Parathyroid adenoma (tissue), 2 donors: ENCODE measurements around the gene GABPB2.

Source experiments
- H2AFZ ChIP-seq: fragments of 300-600 bp; sonication (generic); one replicate; pipeline ENCODE4 v1.7.0; 2017; ENCODE audit warnings: antibody characterized with exemption, mild to moderate bottlenecking
- H3K27ac ChIP-seq: fragments of 300-600 bp; sonication (generic); one replicate; pipeline ENCODE4 v1.7.0; 2017
- H3K27me3 ChIP-seq: fragments of 300-600 bp; sonication (generic); one replicate; pipeline ENCODE4 v1.7.0; 2017; ENCODE audit warnings: low read length; ENCODE audit not compliant: control insufficient read depth, insufficient read depth
- H3K36me3 ChIP-seq: fragments of 300-600 bp; sonication (generic); one replicate; pipeline ENCODE4 v1.7.0; 2017; ENCODE audit warnings: low read length; ENCODE audit not compliant: control insufficient read depth, insufficient read depth
- H3K4me1 ChIP-seq: fragments of 300-600 bp; sonication (generic); one replicate; pipeline ENCODE4 v1.7.0; 2017; ENCODE audit warnings: control low read depth
- H3K4me2 ChIP-seq: fragments of 300-600 bp; sonication (generic); one replicate; pipeline ENCODE4 v1.7.0; 2017; ENCODE audit warnings: low read length
- H3K4me3 ChIP-seq: fragments of 300-600 bp; sonication (generic); one replicate; pipeline ENCODE4 v1.7.0; 2017; ENCODE audit warnings: low read depth, low read length
- H3K79me2 ChIP-seq: fragments of 300-600 bp; sonication (generic); one replicate; pipeline ENCODE4 v1.7.0; 2017; ENCODE audit warnings: control low read depth
- H3K9ac ChIP-seq: fragments of 300-600 bp; sonication (generic); one replicate; pipeline ENCODE4 v1.7.0; 2017; ENCODE audit warnings: mild to moderate bottlenecking
- H3K9me3 ChIP-seq: fragments of 300-600 bp; sonication (generic); one replicate; pipeline ENCODE4 v1.7.0; 2017; ENCODE audit warnings: low read length; ENCODE audit not compliant: control insufficient read depth
- TF ChIP-seq, protein P1 (sequence below): fragments of 300-600 bp; sonication (generic); IDR thresholded peaks from one replicate; pipeline ENCODE4 v1.7.0; 2017; ENCODE audit warnings: antibody characterized with exemption, mild to moderate bottlenecking
- donor health status: primary hyperparathyroidism.

GABPB2 gene

GRCh38 chr1:151060657-151061421, 9.7 kb upstream of the GABPB2 start:
- peak overlapping the region; percentile 100 for H3K4me3 ChIP-seq
- peak overlapping the region; percentile 96 for H3K4me2 ChIP-seq
- peak overlapping the region; percentile 98 for H3K27ac ChIP-seq
- H3K9me3 ChIP-seq = no peaks in the 10 kb centered on the region
- H3K9ac ChIP-seq = no peak overlapping the region
- peak overlapping the region; percentile 83 for H2AFZ ChIP-seq
- peaks cover 17% of the 10 kb centered on the region for H3K79me2 ChIP-seq
- no peaks in the 10 kb centered on the region for H3K27me3 ChIP-seq
- TF ChIP-seq, protein P1, sequence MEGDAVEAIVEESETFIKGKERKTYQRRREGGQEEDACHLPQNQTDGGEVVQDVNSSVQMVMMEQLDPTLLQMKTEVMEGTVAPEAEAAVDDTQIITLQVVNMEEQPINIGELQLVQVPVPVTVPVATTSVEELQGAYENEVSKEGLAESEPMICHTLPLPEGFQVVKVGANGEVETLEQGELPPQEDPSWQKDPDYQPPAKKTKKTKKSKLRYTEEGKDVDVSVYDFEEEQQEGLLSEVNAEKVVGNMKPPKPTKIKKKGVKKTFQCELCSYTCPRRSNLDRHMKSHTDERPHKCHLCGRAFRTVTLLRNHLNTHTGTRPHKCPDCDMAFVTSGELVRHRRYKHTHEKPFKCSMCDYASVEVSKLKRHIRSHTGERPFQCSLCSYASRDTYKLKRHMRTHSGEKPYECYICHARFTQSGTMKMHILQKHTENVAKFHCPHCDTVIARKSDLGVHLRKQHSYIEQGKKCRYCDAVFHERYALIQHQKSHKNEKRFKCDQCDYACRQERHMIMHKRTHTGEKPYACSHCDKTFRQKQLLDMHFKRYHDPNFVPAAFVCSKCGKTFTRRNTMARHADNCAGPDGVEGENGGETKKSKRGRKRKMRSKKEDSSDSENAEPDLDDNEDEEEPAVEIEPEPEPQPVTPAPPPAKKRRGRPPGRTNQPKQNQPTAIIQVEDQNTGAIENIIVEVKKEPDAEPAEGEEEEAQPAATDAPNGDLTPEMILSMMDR = no peak
- H3K4me1 ChIP-seq = peaks cover 15% of the 10 kb centered on the region
- H3K36me3 ChIP-seq = no peaks in the 10 kb centered on the region

- TF ChIP-seq, protein P1 = no peak
- H3K79me2 ChIP-seq = peaks cover 14% of the 10 kb centered on the region
- peaks cover 8% of the 10 kb centered on the region for H3K4me1 ChIP-seq
- no peak overlapping the region for H3K9ac ChIP-seq
- no peak overlapping the region for H3K27ac ChIP-seq
- H3K36me3 ChIP-seq = no peaks in the 10 kb centered on the region
- no peaks in the 10 kb centered on the region for H3K9me3 ChIP-seq
- H3K4me3 ChIP-seq = no peak overlapping the region
- no peak overlapping the region for H3K4me2 ChIP-seq
- H2AFZ ChIP-seq = no peak overlapping the region
- no peaks in the 10 kb centered on the region for H3K27me3 ChIP-seq
Measured at GRCh38 chr1:151061704-151062103, 8.9 kb upstream of the GABPB2 start.

- Histone ChIP-seq H3K4me3 (peak overlapping the region; percentile 38), H3K36me3 (no peaks in the 10 kb centered on the region), H3K9me3 (no peaks in the 10 kb centered on the region), H3K27ac (peak overlapping the region; percentile 45), H3K27me3 (no peaks in the 10 kb centered on the region), H3K9ac (no peak overlapping the region), H3K4me2 (peak overlapping the region; percentile 43), H3K4me1 (peaks cover 2% of the 10 kb centered on the region), H3K79me2 (peaks cover 10% of the 10 kb centered on the region), H2AFZ (peak overlapping the region; percentile 15)
- TF ChIP-seq, protein P1 = no peak
Measured at GRCh38 chr1:151062741-151063371, 7.7 kb upstream of the GABPB2 start.

DNA sequence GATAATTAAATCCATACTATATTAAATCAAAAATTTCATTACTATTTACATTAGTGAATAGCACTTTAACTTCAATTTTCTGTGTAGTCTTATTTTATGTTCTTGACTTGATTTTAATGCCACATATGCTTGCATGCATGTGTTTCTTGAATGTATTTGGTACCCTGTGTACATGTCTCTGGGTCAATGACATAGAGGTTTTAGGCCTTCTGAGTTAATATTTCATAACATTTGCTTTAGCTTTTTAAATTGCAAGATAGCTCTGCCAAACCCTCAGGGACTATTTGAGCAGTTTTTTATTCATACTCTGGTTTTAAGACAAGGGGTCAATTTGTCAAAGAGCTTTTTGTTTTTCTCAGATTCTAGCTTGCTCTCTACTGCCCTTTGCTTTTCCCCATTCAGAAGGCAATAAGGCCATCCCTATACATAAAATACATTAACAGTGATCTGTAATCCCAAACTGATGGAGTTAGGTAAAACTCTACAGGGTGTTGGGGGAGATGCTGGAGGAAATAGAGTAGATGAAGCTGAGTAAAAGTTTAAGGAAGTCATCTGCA, 5.4 kb upstream of the GABPB2 start:
- Histone ChIP-seq H3K4me2 (no peak overlapping the region), H3K4me3 (no peak overlapping the region), H3K36me3 (no peaks in the 10 kb centered on the region), H2AFZ (no peak overlapping the region), H3K9ac (no peak overlapping the region), H3K27ac (no peak overlapping the region), H3K27me3 (no peaks in the 10 kb centered on the region), H3K79me2 (no peaks in the 10 kb centered on the region), H3K9me3 (no peaks in the 10 kb centered on the region), H3K4me1 (peaks cover 2% of the 10 kb centered on the region)
- TF ChIP-seq, protein P1 = no peak
